WTC11 (cell line): ENCODE measurements around the gene VTI1A.

Experiments
- ATF6 ChIP-seq: sonication (generic); formaldehyde crosslinking; IDR thresholded peaks from 2 replicates; pipeline ENCODE4 v1.8.1; 2023; ENCODE audit warnings: mild to moderate bottlenecking, missing genetic modification reagents
- CTCF ChIP-seq: fragments of 200-600 bp; IDR thresholded peaks from 2 replicates; pipeline ENCODE4 v1.8.0; 2022; ENCODE audit warnings: antibody characterized with exemption
- E2F5 ChIP-seq: sonication (generic); formaldehyde crosslinking; IDR thresholded peaks from 2 replicates; pipeline ENCODE4 v1.8.1; 2022; ENCODE audit warnings: mild to moderate bottlenecking, moderate library complexity, missing genetic modification reagents
- ESRRA ChIP-seq: sonication (generic); formaldehyde crosslinking; IDR thresholded peaks from 2 replicates; pipeline ENCODE4 v1.8.1; 2022; ENCODE audit warnings: mild to moderate bottlenecking, missing genetic modification reagents, borderline replicate concordance
- ETV6 ChIP-seq: sonication (generic); formaldehyde crosslinking; IDR thresholded peaks from 2 replicates; pipeline ENCODE4 v1.8.1; 2022; ENCODE audit warnings: mild to moderate bottlenecking, missing genetic modification reagents
- JUN ChIP-seq: sonication (generic); formaldehyde crosslinking; IDR thresholded peaks from 2 replicates; pipeline ENCODE4 v1.8.0; 2023; ENCODE audit warnings: mild to moderate bottlenecking, missing genetic modification reagents
- MLX ChIP-seq: sonication (generic); formaldehyde crosslinking; IDR thresholded peaks from 2 replicates; pipeline ENCODE4 v1.8.1; 2023; ENCODE audit warnings: mild to moderate bottlenecking, missing genetic modification reagents, moderate library complexity
- NFE2L1 ChIP-seq: sonication (generic); formaldehyde crosslinking; IDR thresholded peaks from 2 replicates; pipeline ENCODE4 v1.8.1; 2023; ENCODE audit warnings: missing genetic modification reagents
- NFYB ChIP-seq: sonication (generic); formaldehyde crosslinking; conservative IDR thresholded peaks from 2 replicates; pipeline ENCODE4 v1.8.0; 2022; ENCODE audit warnings: low read depth, missing genetic modification reagents
- NR2C2 ChIP-seq: sonication (generic); formaldehyde crosslinking; IDR thresholded peaks from 2 replicates; pipeline ENCODE4 v1.8.0; 2022; ENCODE audit warnings: mild to moderate bottlenecking, missing genetic modification reagents
- SP1 ChIP-seq: sonication (generic); formaldehyde crosslinking; conservative IDR thresholded peaks from 2 replicates; pipeline ENCODE4 v1.8.1; 2022; ENCODE audit warnings: missing genetic modification reagents
- STAT6 ChIP-seq: sonication (generic); formaldehyde crosslinking; conservative IDR thresholded peaks from 2 replicates; pipeline ENCODE4 v1.8.1; 2023; ENCODE audit warnings: mild to moderate bottlenecking, low read depth, missing genetic modification reagents, moderate library complexity
- TF ChIP-seq, protein P1 (sequence below): fragments of 250-450 bp; sonication (Bioruptor Pico); IDR thresholded peaks from 2 replicates; pipeline ENCODE4 v1.9.0; 2021; ENCODE audit warnings: moderate library complexity, mild to moderate bottlenecking, inconsistent platforms, borderline replicate concordance

DNA sequence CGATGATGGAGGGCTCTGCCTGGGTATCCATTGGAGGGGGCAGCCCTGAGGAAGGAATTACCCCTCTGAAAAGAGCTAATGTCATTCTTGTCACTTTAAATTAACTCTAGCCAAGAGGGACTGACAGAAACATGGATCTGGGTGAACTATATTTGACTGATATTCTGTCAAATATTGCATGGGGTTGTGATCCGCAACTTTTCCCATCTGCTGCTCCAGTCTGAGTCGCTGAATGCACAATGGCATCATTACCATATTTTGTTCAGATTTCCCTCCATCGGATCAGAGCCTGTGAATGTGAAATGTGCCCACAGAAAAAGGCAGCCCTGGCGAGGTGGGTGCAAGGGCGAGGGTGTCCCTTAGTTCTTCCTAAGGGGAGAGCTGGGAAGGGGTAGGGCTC is 402.5 kb downstream of the VTI1A start:
- TF ChIP-seq NR2C2 (CRISPR knock-in tag) (no peak), CTCF (no peak), NFE2L1 (CRISPR knock-in tag) (no peak), ESRRA (CRISPR knock-in tag) (no peak), JUN (no peak), E2F5 (CRISPR knock-in tag) (no peak), NFYB (CRISPR knock-in tag) (no peak), ETV6 (CRISPR knock-in tag) (no peak), SP1 (CRISPR knock-in tag) (no peak), MLX (CRISPR knock-in tag) (no peak), STAT6 (CRISPR knock-in tag) (no peak), ATF6 (CRISPR knock-in tag) (no peak)
- TF ChIP-seq, protein P1, sequence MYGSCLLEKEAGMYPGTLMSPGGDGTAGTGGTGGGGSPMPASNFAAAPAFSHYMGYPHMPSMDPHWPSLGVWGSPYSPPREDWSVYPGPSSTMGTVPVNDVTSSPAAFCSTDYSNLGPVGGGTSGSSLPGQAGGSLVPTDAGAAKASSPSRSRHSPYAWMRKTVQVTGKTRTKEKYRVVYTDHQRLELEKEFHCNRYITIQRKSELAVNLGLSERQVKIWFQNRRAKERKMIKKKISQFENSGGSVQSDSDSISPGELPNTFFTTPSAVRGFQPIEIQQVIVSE (CRISPR knock-in tag): no peak
